ENCODE data around the gene SHC3. TPM values are rescaled to one million over a fixed set of nuclear protein-coding genes. Genes with fewer than 3 reads are reported as not detected.

Gene SHC3
- polyA plus RNA-seq, 3 donors: not detected

DNA sequence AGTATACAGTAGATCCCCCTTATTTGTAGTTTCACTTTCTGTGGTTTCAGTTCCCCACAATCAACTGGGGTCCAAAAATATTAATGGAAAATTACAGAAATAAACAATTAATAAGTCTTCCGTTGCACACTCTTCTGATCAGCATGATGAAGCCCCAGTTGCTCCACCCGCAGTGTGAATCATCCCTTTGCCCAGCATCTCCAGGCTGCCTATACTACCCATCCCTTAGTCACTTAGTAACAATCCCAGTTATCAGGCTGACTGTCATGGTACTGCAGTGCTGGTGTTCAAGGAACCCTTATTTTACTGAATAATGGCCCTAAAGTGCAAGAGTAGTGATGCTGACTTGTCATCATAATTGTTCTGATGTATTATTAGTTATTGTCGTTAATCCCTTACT lies 28.9 kb downstream of the SHC3 start:
- WGBS (ENCODE audit: insufficient coverage): 81% methylated on average over 2 of the region's 3 CpGs
- no peaks in the 10 kb centered on the region for H3K36me3 ChIP-seq (replicated peaks in 1 of 2; ENCODE audit: control insufficient read depth in 1 of 2, insufficient read depth in 2 of 2, low read length in 2 of 2)
- H3K9me3 Mint-ChIP-seq: peaks cover 0 to 5% (median 0%) of the 10 kb centered on the region in 7 donors
- intact Hi-C loops (cut with micrococcal nuclease): no loop called here
- no peaks in the 10 kb centered on the region for H3K79me2 ChIP-seq (ENCODE audit: insufficient read depth, low read length)
- H3K4me3 ChIP-seq (replicated peaks in 1 of 3; ENCODE audit: low read depth in 2 of 3, low read length in 3 of 3): no peak overlapping the region
- H3K9ac ChIP-seq (ENCODE audit: insufficient read depth, low read length, poor library complexity, severe bottlenecking): no peak overlapping the region
- no peak overlapping the region for H3K4me3 Mint-ChIP-seq
- no peak overlapping the region for H3K4me2 ChIP-seq (replicated peaks; ENCODE audit: extremely low read depth, low read length, poor library complexity, severe bottlenecking)
- TF ChIP-seq, protein P1, sequence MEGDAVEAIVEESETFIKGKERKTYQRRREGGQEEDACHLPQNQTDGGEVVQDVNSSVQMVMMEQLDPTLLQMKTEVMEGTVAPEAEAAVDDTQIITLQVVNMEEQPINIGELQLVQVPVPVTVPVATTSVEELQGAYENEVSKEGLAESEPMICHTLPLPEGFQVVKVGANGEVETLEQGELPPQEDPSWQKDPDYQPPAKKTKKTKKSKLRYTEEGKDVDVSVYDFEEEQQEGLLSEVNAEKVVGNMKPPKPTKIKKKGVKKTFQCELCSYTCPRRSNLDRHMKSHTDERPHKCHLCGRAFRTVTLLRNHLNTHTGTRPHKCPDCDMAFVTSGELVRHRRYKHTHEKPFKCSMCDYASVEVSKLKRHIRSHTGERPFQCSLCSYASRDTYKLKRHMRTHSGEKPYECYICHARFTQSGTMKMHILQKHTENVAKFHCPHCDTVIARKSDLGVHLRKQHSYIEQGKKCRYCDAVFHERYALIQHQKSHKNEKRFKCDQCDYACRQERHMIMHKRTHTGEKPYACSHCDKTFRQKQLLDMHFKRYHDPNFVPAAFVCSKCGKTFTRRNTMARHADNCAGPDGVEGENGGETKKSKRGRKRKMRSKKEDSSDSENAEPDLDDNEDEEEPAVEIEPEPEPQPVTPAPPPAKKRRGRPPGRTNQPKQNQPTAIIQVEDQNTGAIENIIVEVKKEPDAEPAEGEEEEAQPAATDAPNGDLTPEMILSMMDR (IDR thresholded peaks at IDR 0.05): no peak
- peaks cover 0 to 37% (median 8%) of the 10 kb centered on the region in 3 donors for H3K27me3 Mint-ChIP-seq (ENCODE audit: low read depth in 3 of 3)
- H3K9me3 ChIP-seq (replicated peaks in 1 of 2; ENCODE audit: control insufficient read depth in 1 of 2, insufficient read depth in 1 of 2, low read length in 2 of 2): no peaks in the 10 kb centered on the region
- H3K4me1 Mint-ChIP-seq: peaks cover 16% of the 10 kb centered on the region
- peak in 1 of 3 donors; percentile 50 for DNase-seq
- no peaks in the 10 kb centered on the region for H4K20me1 ChIP-seq (ENCODE audit: insufficient read depth, low read length)
- no peaks in the 10 kb centered on the region for H3K36me3 Mint-ChIP-seq
- peaks cover 10 to 15% of the 10 kb centered on the region in 2 donors for H3K4me1 ChIP-seq (ENCODE audit: control insufficient read depth in 1 of 2, insufficient read depth in 2 of 2, low read length in 2 of 2)
- H2AFZ ChIP-seq (ENCODE audit: insufficient read depth, low read depth, low read length, poor library complexity, severe bottlenecking): no peak overlapping the region
- H3K27me3 ChIP-seq (ENCODE audit: control insufficient read depth in 2 of 2, insufficient read depth in 2 of 2, low read length in 2 of 2): peaks cover 6 to 14% of the 10 kb centered on the region in 2 donors
- peak overlapping the region in 1 of 7 donors; percentile 57 for H3K27ac Mint-ChIP-seq
- H3K27ac ChIP-seq (ENCODE audit: low read depth in 1 of 2, low read length in 2 of 2): no peak overlapping the region

DNA sequence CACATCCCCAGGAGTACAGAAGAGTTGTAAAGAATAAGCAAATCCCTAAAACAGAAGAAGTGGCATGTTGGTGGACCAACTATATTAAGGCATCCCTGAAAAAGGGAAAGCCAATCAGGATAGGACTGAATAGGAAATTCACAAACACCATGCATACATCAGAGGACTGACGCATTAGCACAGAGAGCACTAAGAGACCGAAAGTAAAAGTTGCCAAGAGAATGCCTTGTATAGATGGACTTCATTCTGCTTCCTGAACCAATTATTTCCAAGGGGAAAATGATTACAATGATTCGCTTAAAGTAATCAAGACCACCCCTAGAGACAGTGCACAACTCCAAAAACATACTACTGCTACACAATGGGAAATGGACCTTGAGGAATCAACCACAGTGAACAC lies 33.5 kb downstream of the SHC3 start:
- Histone ChIP-seq H3K4me2 (replicated peaks; ENCODE audit: extremely low read depth, low read length, poor library complexity, severe bottlenecking) (no peak overlapping the region), H3K9me3 (replicated peaks in 1 of 2; ENCODE audit: control insufficient read depth in 1 of 2, insufficient read depth in 1 of 2, low read length in 2 of 2) (no peaks in the 10 kb centered on the region), H3K27me3 (ENCODE audit: control insufficient read depth in 2 of 2, insufficient read depth in 2 of 2, low read length in 2 of 2) (peaks cover 4 to 11% of the 10 kb centered on the region in 2 donors), H3K36me3 (replicated peaks in 1 of 2; ENCODE audit: control insufficient read depth in 1 of 2, insufficient read depth in 2 of 2, low read length in 2 of 2) (no peaks in the 10 kb centered on the region), H3K4me3 (replicated peaks in 1 of 3; ENCODE audit: low read depth in 2 of 3, low read length in 3 of 3) (no peak overlapping the region), H3K27ac (ENCODE audit: low read depth in 1 of 2, low read length in 2 of 2) (no peak overlapping the region), H3K4me1 (ENCODE audit: control insufficient read depth in 1 of 2, insufficient read depth in 2 of 2, low read length in 2 of 2) (no peaks in the 10 kb centered on the region), H4K20me1 (ENCODE audit: insufficient read depth, low read length) (no peaks in the 10 kb centered on the region), H3K79me2 (ENCODE audit: insufficient read depth, low read length) (no peaks in the 10 kb centered on the region), H3K9ac (ENCODE audit: insufficient read depth, low read length, poor library complexity, severe bottlenecking) (no peak overlapping the region), H2AFZ (ENCODE audit: insufficient read depth, low read depth, low read length, poor library complexity, severe bottlenecking) (no peak overlapping the region)
- no peak overlapping the region for H3K4me3 Mint-ChIP-seq
- no peak overlapping the region for H3K27ac Mint-ChIP-seq
- DNase-seq: no peak
- TF ChIP-seq, protein P1 (IDR thresholded peaks at IDR 0.05): no peak
- no peaks in the 10 kb centered on the region for H3K4me1 Mint-ChIP-seq
- H3K36me3 Mint-ChIP-seq: no peaks in the 10 kb centered on the region
- WGBS (ENCODE audit: insufficient coverage): no CpG with 5 or more reads among the region's 3 CpGs
- peaks cover 0 to 2% (median 0%) of the 10 kb centered on the region in 7 donors for H3K9me3 Mint-ChIP-seq
- H3K27me3 Mint-ChIP-seq (ENCODE audit: low read depth in 3 of 3): peaks cover 2 to 28% (median 16%) of the 10 kb centered on the region in 3 donors
- intact Hi-C loops (cut with micrococcal nuclease): no loop called here
